ENCODE results near the gene OPA3.
"Not testable (repeated sequence)": the region's sequence is repeated elsewhere in the genome, so short reads cannot be mapped to it uniquely, and the experiment has no call there.

The OPA3 gene

DNA sequence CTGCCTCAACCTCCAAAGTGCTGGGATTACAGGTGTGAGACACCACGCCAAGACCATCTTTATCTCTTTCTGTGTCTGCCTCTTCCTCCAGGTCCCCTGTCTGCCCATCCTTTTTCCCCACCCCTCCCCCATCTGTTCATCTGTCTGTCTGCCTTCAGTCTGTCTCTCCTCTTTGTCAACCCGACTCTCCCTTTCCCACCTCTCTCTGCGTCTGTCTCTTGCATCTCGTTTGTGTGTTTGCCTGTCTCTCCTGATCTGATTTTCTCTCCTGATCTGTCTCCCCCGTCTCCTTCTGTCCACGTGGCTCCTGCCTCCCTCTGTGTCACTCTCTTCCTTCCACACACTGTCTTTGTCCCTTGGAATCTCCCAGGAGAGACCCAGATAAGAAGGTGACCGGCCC lies 67.4 kb downstream of the OPA3 start:
- no peak for DNase-seq

DNA sequence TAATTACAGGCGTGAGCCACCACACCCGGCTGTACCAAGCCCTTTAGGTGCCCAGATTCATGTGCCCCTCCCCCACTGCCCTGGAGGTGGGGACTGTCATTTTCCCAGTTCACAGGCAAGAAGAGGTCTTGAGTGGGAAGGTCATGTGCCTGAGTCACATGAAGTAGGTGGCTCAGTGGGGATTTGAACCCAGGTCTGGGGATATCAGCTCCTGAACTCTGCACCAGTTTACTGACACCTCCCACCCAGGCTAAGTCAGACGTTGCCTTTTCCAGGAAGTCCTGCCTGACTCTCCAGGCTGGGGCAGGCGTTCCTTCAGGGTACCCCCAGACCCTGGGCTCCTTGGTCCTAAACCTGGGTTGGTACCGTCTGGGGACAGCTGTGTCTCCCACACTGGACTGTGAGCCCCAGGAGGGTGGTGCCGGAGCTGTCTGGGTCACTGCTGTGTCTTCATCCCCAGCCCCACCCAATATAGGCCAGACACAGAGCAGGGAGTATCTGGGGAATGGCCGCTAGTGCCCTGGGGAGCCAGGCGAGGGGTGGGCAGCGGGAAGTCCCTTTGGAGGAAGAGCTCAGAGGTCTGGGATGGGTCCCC lies 68.7 kb downstream of the OPA3 start:
- no peak for DNase-seq

DNA sequence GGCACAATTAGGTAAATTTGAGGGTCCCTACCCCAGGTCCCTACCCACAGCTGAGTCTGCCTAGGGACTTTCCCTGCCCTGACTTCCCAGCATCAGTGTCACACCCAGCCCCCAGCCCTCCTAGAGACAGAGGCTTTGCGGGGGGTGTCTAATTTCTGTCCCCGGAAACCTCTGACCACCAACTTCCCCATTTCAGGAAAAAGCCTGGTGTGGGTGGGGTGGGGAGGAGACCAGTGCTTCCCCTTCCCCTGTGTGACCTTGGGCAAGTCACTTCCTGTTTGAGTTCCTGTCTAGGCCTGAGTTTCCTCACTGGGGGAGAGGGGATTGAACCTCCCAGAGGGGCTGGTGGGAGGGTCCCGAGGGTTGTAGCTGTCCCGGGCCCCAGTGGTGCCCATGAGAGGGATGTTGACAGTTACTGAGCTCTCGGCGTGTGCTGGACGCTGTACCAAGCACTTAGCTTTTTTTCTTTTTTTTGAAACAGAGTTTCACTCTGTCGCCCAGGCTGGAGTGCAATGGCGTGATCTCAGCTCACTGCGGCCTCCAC lies 69.4 kb downstream of the OPA3 start:
- DNase-seq = peak; percentile 69

DNA sequence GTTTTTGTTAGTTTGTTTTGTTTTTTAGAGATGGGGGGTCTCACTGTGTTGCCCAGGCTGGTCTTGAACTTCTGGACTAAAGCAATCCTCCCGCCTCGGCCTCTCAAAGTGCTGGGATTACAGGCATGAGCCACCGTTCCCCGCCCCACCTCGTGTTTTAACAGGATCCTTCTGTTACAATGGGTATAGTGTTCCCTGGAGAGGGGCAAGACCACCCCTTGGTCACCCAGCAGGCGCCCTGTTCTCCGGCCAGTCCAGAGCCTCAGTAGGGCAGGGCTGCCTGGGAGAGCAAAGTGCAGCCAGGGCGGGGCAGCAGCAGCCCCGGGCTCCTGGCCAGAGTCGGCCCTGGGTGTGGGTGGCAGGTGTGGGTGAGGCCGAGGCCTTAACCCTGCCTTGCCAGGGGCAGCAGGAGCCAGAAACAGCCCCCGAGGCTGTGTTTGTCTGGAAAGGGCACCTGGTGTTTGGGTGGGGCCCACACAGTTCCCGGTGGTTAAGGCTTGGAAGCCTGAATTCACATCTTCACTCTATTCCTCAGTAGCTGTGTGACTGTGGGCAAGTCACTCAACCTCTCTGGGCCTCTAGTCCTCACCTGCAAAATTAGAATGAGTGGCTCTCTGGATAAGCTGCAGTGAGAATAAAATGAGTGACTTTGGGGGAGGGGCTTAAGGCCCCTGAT lies 70.1 kb downstream of the OPA3 start:
- peak; percentile 26 for DNase-seq

DNA sequence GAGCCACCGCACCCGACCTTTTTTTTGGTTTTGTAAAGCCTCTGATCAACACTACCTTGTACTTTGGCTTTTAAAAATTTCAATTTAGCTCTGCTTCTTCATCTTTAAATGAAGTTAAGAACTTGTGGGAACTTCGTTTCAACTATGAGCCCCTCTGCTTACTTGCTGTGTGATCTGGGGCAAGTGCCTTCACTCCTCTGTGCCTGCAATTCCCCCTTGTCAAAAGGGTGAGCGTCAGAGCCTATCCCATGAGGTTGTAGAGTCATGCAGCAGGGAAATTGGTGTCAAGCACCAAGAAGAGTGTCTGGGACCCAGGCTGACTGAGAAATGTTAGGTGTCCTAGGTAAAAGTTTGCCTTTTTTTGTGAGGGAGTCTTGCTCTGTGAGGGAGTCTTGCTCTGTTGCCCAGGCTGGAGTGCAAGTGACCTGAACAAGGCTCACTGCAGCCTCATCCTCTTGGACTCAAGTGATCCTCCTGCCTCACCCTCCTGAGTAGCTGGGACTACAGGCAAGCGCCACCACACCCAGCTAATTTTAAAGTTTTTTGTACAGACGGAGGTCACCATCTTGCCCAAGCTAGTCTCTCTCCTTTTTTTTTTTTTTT lies 71.6 kb downstream of the OPA3 start:
- no peak for DNase-seq

DNA sequence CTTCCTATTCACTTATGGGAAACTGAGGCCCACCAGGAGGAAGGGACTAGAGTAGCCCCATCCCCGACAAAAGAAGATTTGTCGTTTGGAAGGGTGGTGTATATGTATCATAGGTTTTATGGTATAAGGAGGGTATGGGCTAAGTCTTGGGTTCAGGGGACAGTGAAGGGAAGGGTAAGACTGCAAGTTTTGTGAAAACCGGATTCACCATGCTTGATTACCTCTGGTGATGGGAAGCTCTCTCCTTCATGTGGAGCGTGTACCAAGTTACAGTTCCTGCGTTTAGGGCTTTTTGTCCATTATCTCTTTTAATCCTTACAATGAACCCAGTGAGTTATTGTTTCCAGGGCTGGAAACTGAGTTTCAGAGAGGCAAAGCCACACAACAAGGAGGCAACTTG lies 73.5 kb downstream of the OPA3 start:
- no peak for DNase-seq

DNA sequence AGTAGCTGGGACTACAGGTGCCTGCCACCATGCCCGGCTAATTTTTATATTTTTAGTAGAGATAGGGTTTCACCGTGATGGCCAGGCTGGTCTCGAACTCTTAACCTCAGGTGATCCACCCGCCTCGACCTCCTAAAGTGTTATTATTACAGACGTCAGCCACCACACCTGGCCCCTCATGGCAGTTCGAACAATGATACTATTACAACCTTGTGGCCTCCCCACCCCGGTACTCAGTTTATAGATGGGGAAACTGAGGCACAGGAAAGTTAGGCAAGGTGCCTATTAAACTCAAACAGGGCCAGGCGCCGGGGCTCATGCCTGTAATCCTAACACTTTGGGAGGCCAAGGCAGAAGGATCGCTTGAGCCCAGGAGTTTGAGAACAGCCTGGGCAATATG lies 74.2 kb downstream of the OPA3 start:
- DNase-seq = not testable (repeated sequence)

DNA sequence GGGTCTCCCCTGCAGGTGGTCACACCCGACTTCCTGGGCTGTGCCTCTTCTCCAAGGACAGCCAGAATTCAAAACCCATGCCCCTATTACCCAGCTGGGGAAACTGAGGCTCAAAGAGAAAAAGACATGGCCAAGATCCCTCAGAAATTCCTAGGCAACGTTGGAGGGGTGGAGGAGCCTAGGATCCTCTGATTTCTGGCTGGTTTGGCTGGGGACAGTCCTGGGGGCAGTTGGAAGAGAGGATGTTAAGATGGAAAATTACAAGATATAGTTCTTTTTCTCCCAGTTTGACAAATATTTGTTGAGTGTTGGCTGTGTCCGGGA lies 74.9 kb downstream of the OPA3 start:
- DNase-seq = no peak

DNA sequence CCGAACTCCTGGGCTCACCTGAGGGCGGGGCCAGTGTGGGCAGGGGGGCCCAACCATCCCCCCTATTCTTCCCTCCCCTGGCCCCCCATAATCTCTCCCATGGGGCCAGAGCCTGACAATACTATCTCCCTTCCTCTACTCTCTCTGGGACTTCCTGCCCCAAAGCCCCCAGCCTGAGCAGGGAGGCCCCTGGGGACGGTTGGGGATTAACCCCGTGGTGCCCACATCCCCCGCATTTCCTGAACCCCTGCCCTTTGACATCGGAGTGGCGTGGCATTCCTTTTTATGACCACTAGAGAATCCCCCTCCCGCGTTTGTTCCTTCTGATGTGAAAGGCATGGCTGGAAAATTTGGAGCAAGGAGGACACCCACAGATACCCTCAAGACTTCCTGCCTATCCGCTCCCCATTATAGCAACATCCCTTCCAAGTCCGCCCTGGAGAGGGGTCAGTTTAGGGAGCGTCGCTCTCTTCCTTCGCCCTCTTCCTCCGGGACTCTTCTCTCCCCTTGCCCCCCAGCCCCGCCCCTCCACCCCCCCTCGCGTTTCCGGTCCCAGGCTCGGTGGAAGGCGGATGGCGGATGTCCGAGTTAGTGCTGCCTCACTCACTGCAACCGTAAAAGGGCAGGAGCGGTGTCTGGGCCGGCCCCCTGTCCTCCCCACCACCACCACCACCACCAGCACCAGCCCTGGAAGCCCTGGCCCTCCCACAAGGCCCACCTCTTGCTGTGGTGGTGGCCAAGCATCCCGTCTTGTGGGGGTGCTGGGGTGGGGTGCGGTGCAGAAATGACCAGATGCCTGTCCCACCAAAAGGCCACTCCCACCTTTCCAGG lies 75.5 kb downstream of the OPA3 start:
- DNase-seq = peak; percentile 78

DNA sequence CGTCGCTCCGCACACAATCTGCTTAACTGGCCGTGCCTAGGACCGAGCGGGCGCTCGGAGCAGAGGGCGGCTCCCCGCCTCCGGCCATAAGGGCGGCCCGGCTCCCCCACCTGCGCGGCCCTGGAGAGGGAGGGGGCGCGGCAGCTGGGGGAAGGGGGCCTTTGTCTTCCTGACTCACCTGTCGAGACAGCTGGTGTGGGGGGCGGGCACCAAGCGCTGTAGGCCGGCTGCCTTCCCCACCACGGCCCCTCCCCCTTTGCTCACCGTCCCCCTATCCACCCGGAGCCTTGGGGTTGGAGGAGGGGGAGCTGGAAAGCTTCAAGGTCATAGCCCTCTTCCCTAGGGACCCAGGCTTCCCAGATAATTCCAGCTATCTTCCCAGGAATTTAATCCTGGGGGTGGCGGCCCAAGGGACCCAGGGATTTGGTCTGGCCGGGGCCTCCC lies 76.2 kb downstream of the OPA3 start:
- DNase-seq = peak; percentile 70

DNA sequence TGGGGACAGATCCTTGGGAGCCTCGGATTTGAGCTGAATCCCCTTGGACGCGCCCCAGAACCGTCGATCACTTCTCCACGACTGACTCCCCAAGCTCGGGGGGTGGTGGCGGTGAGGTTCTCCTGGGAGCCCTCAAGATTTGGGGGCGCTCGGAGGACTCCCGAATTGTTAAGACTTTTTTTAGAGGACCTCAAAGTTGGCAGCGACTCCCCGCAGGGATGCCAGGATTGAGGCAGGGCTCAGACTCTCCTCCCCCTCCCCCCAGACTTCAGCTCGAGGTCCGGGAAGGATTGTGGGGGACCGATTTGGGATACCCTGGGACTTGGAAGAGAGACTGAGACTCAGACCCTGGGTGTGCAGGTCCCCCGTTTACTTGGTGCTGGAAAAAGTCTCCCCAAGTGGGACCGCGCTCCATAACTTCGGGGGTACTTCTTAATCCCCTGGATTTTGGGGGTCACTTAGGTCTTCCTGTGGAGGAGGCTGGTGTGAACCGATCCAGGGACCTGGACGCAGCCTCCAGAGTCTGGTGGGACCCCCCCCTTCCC lies 76.7 kb downstream of the OPA3 start:
- DNase-seq = peak; percentile 64

DNA sequence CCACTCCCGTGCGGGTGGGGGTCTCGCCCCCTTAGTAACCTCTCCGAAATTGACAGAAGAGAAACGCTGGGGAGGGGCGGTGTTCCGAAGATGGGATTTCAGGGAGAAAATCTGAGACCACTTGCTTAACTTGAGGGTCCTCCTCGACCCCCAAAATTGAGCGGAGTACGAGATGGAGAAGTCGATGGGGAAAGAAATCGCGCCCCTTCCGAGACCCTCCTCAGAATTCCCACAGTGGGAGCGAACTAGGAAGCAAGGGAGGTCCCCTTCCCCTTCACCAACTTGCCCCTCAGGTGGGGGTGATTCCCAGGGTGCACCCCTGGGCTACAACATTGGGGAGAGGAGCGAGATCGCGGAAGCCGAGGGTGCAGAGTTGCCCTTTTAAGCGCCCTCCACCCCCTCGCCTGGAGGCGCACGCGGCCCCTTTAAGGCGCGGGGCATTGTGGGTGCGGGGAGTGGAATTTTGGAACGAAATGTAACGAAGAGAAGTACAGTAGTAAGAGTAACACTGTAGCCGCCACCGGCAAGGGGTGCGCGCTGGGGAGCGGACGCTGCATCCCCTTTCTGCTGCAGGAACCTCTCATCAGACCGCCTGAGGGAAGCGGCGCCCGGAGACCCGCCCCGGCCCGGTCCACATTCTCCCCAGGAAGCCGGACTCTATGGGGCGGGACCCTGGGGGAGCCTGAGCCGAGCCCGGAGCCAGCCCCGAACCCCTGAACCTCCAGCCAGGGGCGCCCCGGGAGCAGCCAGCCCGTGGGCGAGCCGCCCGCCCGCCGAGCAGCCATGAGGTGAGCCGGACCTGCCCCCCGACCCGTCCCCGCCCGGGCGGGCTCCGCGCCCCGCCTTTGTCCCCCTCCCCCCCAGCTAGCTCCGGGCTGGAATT lies 77.4 kb downstream of the OPA3 start, which contains the start of gene VASP:
VASP (plus strand) TSS at position 491 of the 883 bp plus-strand sequence; CDS start at position 784, 293 bp downstream.
- peak; percentile 91 for DNase-seq

DNA sequence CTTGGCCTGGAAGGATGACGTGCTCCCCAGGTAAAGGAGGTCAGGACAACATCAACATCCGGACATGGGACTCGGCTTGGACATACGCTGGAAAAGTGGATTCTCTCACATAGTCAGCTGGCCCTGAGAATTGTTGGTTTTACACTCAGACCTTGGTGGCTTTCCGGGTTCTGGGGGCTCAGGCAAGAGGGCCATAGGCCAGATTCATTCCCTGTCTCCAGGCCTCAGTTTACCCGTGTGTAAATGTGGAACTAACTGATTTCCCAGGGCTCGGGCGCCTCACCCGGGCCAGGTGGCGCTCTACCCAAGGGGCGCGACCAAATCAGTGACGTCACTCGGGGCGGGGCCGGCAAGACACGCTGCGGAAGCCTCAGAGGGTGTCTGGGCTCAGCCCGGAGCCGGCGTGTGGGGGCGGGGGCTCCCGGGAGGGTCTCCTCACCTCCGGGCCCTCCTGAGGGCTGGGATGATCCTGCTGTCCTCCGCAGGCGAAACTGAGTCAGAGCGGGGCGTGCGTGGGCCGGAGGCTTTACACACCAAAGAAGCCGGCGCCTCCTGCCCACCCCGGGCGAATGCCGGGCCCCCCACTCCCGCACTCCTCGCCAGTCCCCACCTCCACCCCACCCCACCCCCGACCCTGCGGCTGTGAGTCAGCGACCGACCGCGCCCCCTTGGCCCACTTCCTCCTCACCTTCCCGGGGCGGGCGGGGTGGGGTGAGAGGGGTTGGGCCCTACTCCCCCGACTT lies 78.2 kb downstream of the OPA3 start:
- peak; percentile 94 for DNase-seq

DNA sequence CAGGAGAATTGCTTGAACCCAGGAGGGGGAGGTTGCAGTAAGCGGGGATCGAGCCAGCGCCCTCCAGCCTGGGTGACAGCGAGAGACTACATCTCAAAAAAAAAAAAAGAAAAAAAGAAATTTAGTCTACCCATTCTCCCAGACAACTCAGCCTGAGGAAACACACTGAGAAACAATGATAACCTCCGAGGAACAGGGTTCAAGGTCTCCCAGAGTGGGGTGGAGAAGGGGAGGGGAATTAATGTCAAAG lies 78.7 kb downstream of the OPA3 start:
- DNase-seq = no peak

DNA sequence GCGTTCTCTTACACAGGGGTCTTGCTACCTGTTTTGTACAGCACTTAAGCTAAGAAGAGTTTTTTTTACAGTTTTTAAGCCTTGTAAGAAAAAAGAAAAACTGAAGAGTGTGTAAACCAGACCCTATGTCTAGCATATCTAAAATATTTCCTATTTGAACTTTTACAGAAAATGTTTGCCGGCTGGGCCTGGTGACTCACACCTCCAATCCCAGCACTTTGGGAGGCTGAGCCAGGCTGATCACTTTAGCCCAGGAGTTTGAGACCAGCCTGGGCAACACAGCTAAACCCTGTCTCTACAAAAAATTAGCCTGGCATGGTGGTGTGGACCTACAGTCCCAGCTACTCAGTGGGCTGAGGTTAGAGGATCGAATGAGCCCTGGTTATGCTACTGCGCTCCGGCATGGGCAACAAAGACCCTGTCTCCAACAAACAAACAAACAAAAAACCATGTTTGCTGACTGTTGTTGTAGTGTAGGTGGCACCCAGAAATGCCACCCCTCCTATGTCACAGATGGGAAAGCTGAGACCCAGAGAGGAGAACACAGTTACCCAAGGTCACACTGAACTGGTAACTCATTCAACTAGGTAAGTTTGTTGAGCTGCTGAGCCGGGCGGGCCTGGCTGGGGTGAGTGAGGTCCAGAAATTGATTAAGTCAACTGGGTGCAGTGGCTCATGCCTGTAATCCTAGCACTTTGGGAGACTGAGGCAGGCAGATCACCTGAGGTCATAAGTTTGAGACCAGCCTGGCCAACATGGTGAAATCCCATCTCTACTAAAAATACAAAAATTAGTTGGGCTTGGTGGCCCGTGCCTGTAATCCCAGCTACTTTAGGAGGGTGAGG lies 79.2 kb downstream of the OPA3 start:
- no peak for DNase-seq

DNA sequence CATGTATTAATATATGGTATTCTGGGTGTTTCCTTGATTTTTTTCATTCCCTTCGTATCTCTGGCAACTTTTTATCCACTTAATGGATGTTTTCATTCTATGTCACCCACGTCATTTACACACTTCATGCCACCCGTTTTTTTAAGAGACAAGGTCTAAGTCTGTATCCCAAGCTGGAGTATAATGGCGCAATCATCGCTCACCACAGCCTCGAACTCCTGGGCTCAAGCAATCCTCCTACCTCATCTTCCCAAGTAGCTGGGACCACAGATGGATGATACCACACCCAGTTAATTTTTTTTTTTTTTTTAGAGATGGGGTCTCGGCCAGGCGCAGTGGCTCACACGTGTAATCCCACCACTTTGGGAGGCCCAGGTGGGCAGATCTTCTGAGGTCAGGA lies 80.7 kb downstream of the OPA3 start:
- no peak for DNase-seq

DNA sequence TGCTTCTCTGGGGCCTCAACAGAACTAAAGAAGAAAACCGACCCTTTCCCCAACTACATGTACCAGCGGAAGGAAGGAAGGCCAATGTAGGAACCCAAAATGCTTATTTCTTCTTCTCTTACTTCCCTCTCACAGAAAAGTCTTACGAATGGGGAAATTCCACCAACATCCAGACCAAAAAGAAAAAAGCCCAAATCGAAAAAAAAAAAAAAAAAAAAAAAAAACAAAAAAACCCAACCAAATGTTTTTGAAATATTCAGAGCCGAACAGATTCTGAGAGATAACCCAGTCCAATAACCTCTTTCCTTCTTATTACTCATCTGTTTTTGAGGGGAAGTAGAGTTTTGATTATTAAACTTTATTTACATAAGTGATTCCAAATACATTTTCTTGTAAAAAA lies 82.5 kb downstream of the OPA3 start:
- no peak for DNase-seq

DNA sequence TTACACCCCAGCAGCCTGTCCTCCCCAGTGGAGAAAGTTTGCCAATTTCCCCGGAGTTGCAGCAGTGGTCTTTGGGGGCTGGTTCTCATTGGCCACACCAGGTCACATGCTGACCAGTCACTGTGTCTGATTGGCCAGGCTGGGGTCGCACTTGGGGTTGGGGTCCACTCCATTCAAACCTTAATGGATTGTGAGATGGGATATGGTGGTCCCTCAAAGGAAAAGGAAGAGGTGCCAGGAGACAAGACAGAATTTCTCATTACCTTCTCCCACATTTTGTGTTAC lies 82.9 kb downstream of the OPA3 start:
- DNase-seq = no peak

DNA sequence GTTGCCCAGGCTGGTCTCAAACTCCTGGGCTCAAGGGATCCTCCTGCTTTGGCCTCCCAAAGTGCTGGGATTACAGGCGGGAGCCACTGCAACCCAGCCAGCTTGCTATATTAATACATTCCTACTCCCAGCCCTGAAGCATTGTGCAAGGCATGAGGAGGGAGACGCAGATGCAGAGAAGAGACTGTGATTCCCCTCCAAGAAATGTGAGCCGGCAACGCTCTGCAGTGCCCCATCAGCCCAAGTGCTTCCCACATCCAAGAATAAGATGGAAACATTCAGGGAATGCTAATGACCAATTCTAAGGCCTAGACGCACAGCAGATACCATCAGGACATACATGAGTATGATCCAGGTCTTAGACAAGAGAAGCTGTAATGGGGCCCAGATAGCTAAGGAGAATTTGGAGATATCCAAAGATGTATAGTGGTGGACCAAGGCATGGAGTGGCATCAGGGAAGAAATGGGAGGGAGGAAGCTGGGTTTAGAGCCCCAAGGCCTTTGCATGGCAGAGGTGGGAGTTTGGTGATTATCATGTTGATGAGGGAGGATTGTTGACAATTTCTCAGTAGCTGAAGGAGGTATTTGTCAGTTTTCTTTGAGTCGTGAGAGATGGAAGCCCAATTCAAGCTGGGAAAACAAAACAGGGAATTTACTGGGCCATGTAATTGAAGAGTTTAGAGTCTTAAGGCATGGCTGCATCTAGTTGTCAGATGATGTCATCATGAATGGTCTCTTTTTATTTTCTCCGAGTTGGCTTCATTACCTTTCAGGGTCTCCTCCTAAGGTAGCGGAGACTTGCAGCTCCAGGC lies 83.5 kb downstream of the OPA3 start:
- DNase-seq = no peak
